HCT116 (cell line): Measurements from ENCODE around the gene TCF7L2. TPM values are rescaled to one million over a fixed set of nuclear protein-coding genes. Genes with fewer than 3 reads are reported as not detected.

Experiments used
- ATAC-seq: fragments of 200-7000 bp; cut with Tn5 transposase; 2 replicates; pipeline ENCODE4 v1.9.1; 2020; ENCODE audit warnings: mild to moderate bottlenecking, moderate library complexity
- BruUV-seq: library from RNA; stranded (reverse); fragments of 400-500 nt; replicated peaks from 2 replicates; lab custom pipeline; 2021; lab: Mats Ljungman, UMichigan
- CTCF ChIA-PET: fragments of 300-600 bp; sonication (Branson Sonifier 250); formaldehyde crosslinking; loops from one replicate; lab custom pipeline; 2021; ENCODE audit warnings: antibody characterized with exemption; lab: Charles Lee
- POLR2A ChIA-PET: fragments of 300-600, 350-600 bp; sonication (Branson Sonifier 250); formaldehyde crosslinking; loops from one replicate; lab custom pipeline; 2021; ENCODE audit warnings: antibody characterized with exemption; lab: Charles Lee
- RAD21 ChIA-PET, 2 experiments: fragments of 300-600 bp; sonication (Branson Sonifier 250); formaldehyde crosslinking; loops; one replicate each; lab custom pipeline; 2023; ENCODE audit warnings: low total read pairs in 2 of 2; ENCODE audit not compliant: uncharacterized antibody in 2 of 2, unreplicated experiment in 2 of 2, low non-redundant PET in 1 of 2; lab: Charles Lee
- DNase-seq: peaks from one replicate; pipeline ENCODE4 v3.0.0-alpha.2; 2010; ENCODE audit warnings: low read depth, low spot score
- H2AFZ ChIP-seq: fragments of 200-600 bp; shearing (Covaris generic), sonication (generic); 2 replicates; pipeline ENCODE4 v1.6.1; 2017; ENCODE audit warnings: low read depth, mixed run types, mixed read lengths, antibody characterized with exemption, low read length; ENCODE audit not compliant: poor library complexity, severe bottlenecking
- H3K27ac ChIP-seq: 2 replicates; pipeline ENCODE4 v1.5.1; 2012; ENCODE audit warnings: low read depth, low read length
- H3K27me3 ChIP-seq: fragments of 200-600 bp; sonication (generic); 2 replicates; pipeline ENCODE4 v1.6.1; 2016; ENCODE audit warnings: mixed run types, low read length, mixed read lengths; ENCODE audit not compliant: insufficient read depth
- H3K36me3 ChIP-seq, 2 experiments: fragments of 200-500 bp in 1 of 2; fragments of 200-600 bp in 1 of 2; sonication (Bioruptor generic) in 1 of 2; sonication (generic) in 1 of 2; 2 replicates each; pipeline versions ENCODE4 v1.5.1 to v1.6.1; 2014 to 2016; ENCODE audit warnings: low read length in 2 of 2, inconsistent platforms in 1 of 2, mixed read lengths in 1 of 2, mixed run types in 1 of 2; ENCODE audit not compliant: insufficient read depth in 2 of 2, control insufficient read depth in 1 of 2
- H3K4me1 ChIP-seq, 2 experiments: fragments of 200-600 bp in 1 of 2; sonication (generic) in 1 of 2; 2 replicates each; pipeline versions ENCODE4 v1.5.1 to v1.6.1; 2012 to 2017; ENCODE audit warnings: low read length in 2 of 2, inconsistent platforms in 1 of 2, mild to moderate bottlenecking in 1 of 2, mixed read lengths in 1 of 2, mixed run types in 1 of 2, moderate library complexity in 1 of 2; ENCODE audit not compliant: insufficient read depth in 2 of 2, control insufficient read depth in 1 of 2
- H3K4me2 ChIP-seq: fragments of 200-600 bp; sonication (generic); 2 replicates; pipeline ENCODE4 v1.6.1; 2017; ENCODE audit warnings: mixed run types, low read length, mixed read lengths
- H3K4me3 ChIP-seq, 2 experiments: fragments of 200-600 bp in 1 of 2; sonication (generic) in 1 of 2; replicated peaks in 1 of 2; 2 replicates each; pipeline ENCODE4 v1.5.1; 2011 to 2016; ENCODE audit warnings: low read length in 2 of 2, control low read depth in 1 of 2, low read depth in 1 of 2, mild to moderate bottlenecking in 1 of 2, mixed read lengths in 1 of 2, mixed run types in 1 of 2
- H3K79me2 ChIP-seq: fragments of 200-600 bp; sonication (generic); 2 replicates; pipeline ENCODE4 v1.6.1; 2017; ENCODE audit warnings: mild to moderate bottlenecking, mixed run types, low read length, moderate library complexity, mixed read lengths; ENCODE audit not compliant: insufficient read depth
- H3K9ac ChIP-seq: fragments of 200-600 bp; sonication (generic); 2 replicates; pipeline ENCODE4 v1.6.1; 2016; ENCODE audit warnings: low read length, mixed read lengths
- H3K9me2 ChIP-seq: fragments of 200-600 bp; sonication (generic), shearing (Covaris generic); 2 replicates; pipeline ENCODE4 v1.6.1; 2017; ENCODE audit warnings: mixed run types, mild to moderate bottlenecking, moderate library complexity; ENCODE audit not compliant: insufficient read depth
- H3K9me3 ChIP-seq, 2 experiments: fragments of 200-500 bp in 1 of 2; fragments of 200-600 bp in 1 of 2; sonication (Bioruptor generic) in 1 of 2; sonication (generic) in 1 of 2; 2 replicates each; pipeline ENCODE4 v1.6.1; 2014 to 2017; ENCODE audit warnings: low read length in 2 of 2, mixed read lengths in 2 of 2, inconsistent platforms in 1 of 2, low read depth in 1 of 2, mild to moderate bottlenecking in 1 of 2, mixed run types in 1 of 2, moderate library complexity in 1 of 2; ENCODE audit not compliant: control insufficient read depth in 1 of 2, insufficient read depth in 1 of 2
- H4K20me1 ChIP-seq: fragments of 200-600 bp; sonication (generic), shearing (Covaris generic); 2 replicates; pipeline ENCODE4 v1.6.1; 2017; ENCODE audit warnings: mixed run types, mild to moderate bottlenecking, moderate library complexity; ENCODE audit not compliant: insufficient read depth
- ATF3 ChIP-seq: IDR thresholded peaks from 2 replicates; pipeline ENCODE4 v1.6.1; 2012
- CBX3 ChIP-seq: IDR thresholded peaks from 2 replicates; pipeline ENCODE4 v1.6.1; 2012; ENCODE audit warnings: low read depth
- CEBPB ChIP-seq: IDR thresholded peaks from 2 replicates; pipeline ENCODE4 v1.6.1; 2012; ENCODE audit warnings: low read depth
- EGR1 ChIP-seq: IDR thresholded peaks from 2 replicates; pipeline ENCODE4 v1.6.1; 2012; ENCODE audit warnings: low read depth
- ELF1 ChIP-seq: IDR thresholded peaks from 2 replicates; pipeline ENCODE4 v1.6.1; 2012; ENCODE audit warnings: low read depth, borderline replicate concordance
- EZH2 ChIP-seq: fragments of 200-600 bp; sonication (generic); IDR thresholded peaks from 2 replicates; pipeline ENCODE4 v1.6.1; 2017; ENCODE audit warnings: antibody characterized with exemption, mixed run types
- EZH2phosphoT487 ChIP-seq: fragments of 200-600 bp; IDR thresholded peaks from 2 replicates; pipeline ENCODE4 v1.6.1; 2018; ENCODE audit warnings: antibody characterized with exemption, borderline replicate concordance
- FOSL1 ChIP-seq: IDR thresholded peaks from 2 replicates; pipeline ENCODE4 v1.6.1; 2012; ENCODE audit warnings: low read depth
- JUND ChIP-seq: IDR thresholded peaks from 2 replicates; pipeline ENCODE4 v1.6.1; 2012
- MAX ChIP-seq: IDR thresholded peaks from 2 replicates; pipeline ENCODE4 v1.6.1; 2012
- POLR2A ChIP-seq: IDR thresholded peaks from 2 replicates; pipeline ENCODE4 v1.7.0; 2011; ENCODE audit warnings: borderline replicate concordance; ENCODE audit not compliant: insufficient read depth, insufficient read length; ENCODE audit errors: extremely low read depth
- POLR2AphosphoS5 ChIP-seq: IDR thresholded peaks from 2 replicates; pipeline ENCODE4 v1.6.1; 2011; ENCODE audit warnings: mild to moderate bottlenecking, low read depth, low read length, moderate library complexity
- RAD21 ChIP-seq: IDR thresholded peaks from 2 replicates; pipeline ENCODE4 v1.6.1; 2012; ENCODE audit warnings: low read depth, mild to moderate bottlenecking
- REST ChIP-seq: IDR thresholded peaks from 2 replicates; pipeline ENCODE4 v1.6.1; 2012; ENCODE audit warnings: low read depth
- SIN3A ChIP-seq: IDR thresholded peaks from 2 replicates; pipeline ENCODE4 v1.6.1; 2012; ENCODE audit warnings: low read depth
- SP1 ChIP-seq: IDR thresholded peaks from 2 replicates; pipeline ENCODE4 v1.6.1; 2012; ENCODE audit warnings: low read depth
- SRF ChIP-seq: IDR thresholded peaks from 2 replicates; pipeline ENCODE4 v1.6.1; 2012; ENCODE audit warnings: low read depth
- YY1 ChIP-seq: IDR thresholded peaks from 2 replicates; pipeline ENCODE4 v1.6.1; 2011; ENCODE audit warnings: low read length, low read depth, moderate library complexity, mild to moderate bottlenecking; ENCODE audit not compliant: insufficient replicate concordance; ENCODE audit errors: extremely low read depth
- ZFX ChIP-seq: fragments of 450-650 bp; IDR thresholded peaks from 2 replicates; pipeline ENCODE4 v1.6.1; 2017
- ZNF274 ChIP-seq: fragments of 200-500 bp; sonication (Bioruptor generic); IDR thresholded peaks from 2 replicates; pipeline ENCODE4 v1.6.1; 2014; ENCODE audit warnings: mild to moderate bottlenecking, low read depth, low read length, inconsistent platforms
- intact Hi-C: fragments of 100-400 bp; cut with micrococcal nuclease; formaldehyde crosslinking; loops from 2 replicates; pipeline ENCODE4 v1.10.0; 2022
- total RNA-seq: library from RNA; stranded (reverse); gene quantifications from one replicate; pipeline ENCODE4 v1.2.1, GENCODE V29; 2021; ENCODE audit not compliant: unreplicated experiment

The TCF7L2 gene
- total RNA-seq, 1 experiment from 2014 or later: 164 TPM

DNA sequence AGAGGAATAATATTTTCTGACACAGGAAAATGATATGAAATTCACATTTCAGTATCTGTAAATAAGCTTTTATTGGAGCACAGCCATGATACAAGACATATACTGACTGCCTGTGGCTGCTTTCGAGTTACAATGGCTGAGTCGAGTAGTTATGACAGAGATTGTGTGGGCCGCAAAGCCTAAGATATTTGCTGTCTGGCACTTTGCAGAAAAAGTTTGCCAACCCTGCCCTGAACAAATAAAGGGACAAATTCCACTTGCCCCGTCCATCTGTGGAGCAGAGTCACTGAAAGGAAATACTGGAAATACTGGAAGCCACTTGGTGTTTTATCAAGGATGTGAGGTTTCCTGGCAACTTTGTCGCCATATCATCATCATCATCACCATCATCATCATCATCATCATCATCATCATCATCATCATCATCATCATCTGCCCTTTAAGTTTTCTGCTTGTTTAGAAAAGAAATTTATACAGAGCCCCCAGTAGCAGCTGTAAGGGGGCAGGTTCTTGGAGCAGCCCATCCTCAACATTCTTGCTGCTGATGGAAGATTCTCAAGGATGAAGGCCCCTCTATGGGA is 85.8 kb downstream of the TCF7L2 start:
- no peak for DNase-seq
- intact Hi-C loops: no loop called here
- no peak for ATAC-seq
- RAD21 ChIA-PET: no interaction called here
- TF ChIP-seq POLR2AphosphoS5 (0 out of 2 replicates have a peak, but pooled peaks have one; percentile 16), REST (no peak)
- TF ChIP-seq, all 23 proteins: peak for 1
- peaks cover 55% of the 10 kb centered on the region; the same call in 1 of the 2 replicates for H4K20me1 ChIP-seq
- H3K36me3 ChIP-seq: peaks cover 25 to 35% of the 10 kb centered on the region in 2 experiments
- ChIA-PET POLR2A (no interaction called here), CTCF (no interaction called here)
- H3K27ac ChIP-seq: no peak overlapping the region
- H3K9me2 ChIP-seq: no peaks in the 10 kb centered on the region
- H3K4me1 ChIP-seq: peaks cover 1 to 3% of the 10 kb centered on the region in 2 experiments; a peak in 2 of 4 replicates
- no peak overlapping the region for H3K4me2 ChIP-seq
- no peaks in the 10 kb centered on the region for H3K27me3 ChIP-seq
- H3K9ac ChIP-seq: no peak overlapping the region
- no TSS peak for BruUV-seq
- H3K79me2 ChIP-seq: peaks cover 100% of the 10 kb centered on the region
- H3K4me3 ChIP-seq: no peak overlapping the region
- no peak overlapping the region for H2AFZ ChIP-seq
- H3K9me3 ChIP-seq: no peaks in the 10 kb centered on the region

DNA sequence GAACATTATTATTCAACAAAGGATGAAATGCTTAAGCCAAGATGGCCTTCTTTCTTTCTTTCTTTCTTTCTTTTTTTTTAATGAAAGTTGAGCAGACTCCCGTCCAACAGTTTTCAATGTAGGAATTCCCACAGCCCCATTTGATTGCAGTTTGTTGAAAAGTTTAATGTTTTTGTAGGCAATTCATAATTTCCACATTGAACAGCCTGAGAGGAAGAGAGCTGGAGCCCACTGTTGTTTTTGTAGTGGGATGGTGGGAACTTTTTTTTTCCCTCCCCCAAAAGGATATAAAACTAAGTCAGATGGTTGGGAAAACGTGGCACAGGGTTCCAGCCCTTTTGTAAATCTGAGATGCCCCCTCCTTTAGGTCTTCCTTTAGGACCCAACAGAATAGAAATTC is 86.6 kb downstream of the TCF7L2 start:
- no peak for DNase-seq
- H3K27ac ChIP-seq: no peak overlapping the region
- ChIA-PET RAD21 (no interaction called here), CTCF (no interaction called here), POLR2A (no interaction called here)
- no peaks in the 10 kb centered on the region for H3K27me3 ChIP-seq
- H3K9me3 ChIP-seq: no peaks in the 10 kb centered on the region
- ATAC-seq: no peak
- H3K4me2 ChIP-seq: no peak overlapping the region
- peaks cover 33 to 42% of the 10 kb centered on the region in 2 experiments for H3K36me3 ChIP-seq
- H2AFZ ChIP-seq: no peak overlapping the region
- peaks cover 0 to 7% of the 10 kb centered on the region in 2 experiments; a peak in 1 of 4 replicates for H3K4me1 ChIP-seq
- H3K9me2 ChIP-seq: no peaks in the 10 kb centered on the region
- intact Hi-C loops: no loop called here
- no TSS peak for BruUV-seq
- no peak overlapping the region for H3K9ac ChIP-seq
- peaks cover 58% of the 10 kb centered on the region; the same call in 1 of the 2 replicates for H4K20me1 ChIP-seq
- H3K4me3 ChIP-seq: no peak overlapping the region
- peaks cover 100% of the 10 kb centered on the region for H3K79me2 ChIP-seq
- no peak for TF ChIP-seq EZH2
- TF ChIP-seq ZFX: no peak
- TF ChIP-seq CEBPB: no peak
- TF ChIP-seq JUND: no peak
- TF ChIP-seq POLR2A: no peak
- TF ChIP-seq ELF1: no peak
- TF ChIP-seq YY1: no peak
- TF ChIP-seq FOSL1: no peak
- no peak for TF ChIP-seq RAD21
- no peak for TF ChIP-seq POLR2AphosphoS5
- no peak for TF ChIP-seq ZNF274
- TF ChIP-seq SIN3A: no peak
- no peak for TF ChIP-seq EZH2phosphoT487
- TF ChIP-seq SP1: no peak
- TF ChIP-seq EGR1: no peak
- no peak for TF ChIP-seq CBX3
- no peak for TF ChIP-seq ATF3
- no peak for TF ChIP-seq SRF
- no peak for TF ChIP-seq MAX
